NCI-H1092 treated with DMSO at 0.1 percent for 48 hours (cell line): ENCODE data around the gene NSUN6.

Experiments used
- DNase-seq: peaks from one replicate; lab custom pipeline; 2025; lab: John Stamatoyannopoulos, UW

NSUN6 gene

GRCh38 chr10:18561861-18562551 is 89.4 kb downstream of the NSUN6 start:
- DNase-seq, result no peak

GRCh38 chr10:18557960-18558359 is 93.4 kb downstream of the NSUN6 start:
- no peak for DNase-seq

GRCh38 chr10:18556522-18557147 is 94.8 kb downstream of the NSUN6 start:
- no peak for DNase-seq

GRCh38 chr10:18554479-18554878 is 96.9 kb downstream of the NSUN6 start:
- no peak for DNase-seq

GRCh38 chr10:18551473-18551872 is 99.9 kb downstream of the NSUN6 start:
- no peak for DNase-seq

- no peak for DNase-seq
Observed at GRCh38 chr10:18549105-18549504, 102.3 kb downstream of the NSUN6 start.

GRCh38 chr10:18545621-18546305 is 105.6 kb downstream of the NSUN6 start:
- DNase-seq, result no peak

- no peak for DNase-seq
Observed at GRCh38 chr10:18542832-18543231, 108.6 kb downstream of the NSUN6 start.

- no peak for DNase-seq
Observed at GRCh38 chr10:18540195-18540594, 111.2 kb downstream of the NSUN6 start.

- no peak for DNase-seq
Observed at GRCh38 chr10:18539335-18539734, 112.1 kb downstream of the NSUN6 start.

GRCh38 chr10:18533896-18534295 is 117.5 kb downstream of the NSUN6 start:
- no peak for DNase-seq

GRCh38 chr10:18532881-18533535 is 118.4 kb downstream of the NSUN6 start:
- DNase-seq, result no peak

GRCh38 chr10:18528292-18528691 is 123.1 kb downstream of the NSUN6 start:
- no peak for DNase-seq

- DNase-seq, result no peak
Observed at GRCh38 chr10:18527687-18528086, 123.7 kb downstream of the NSUN6 start.

GRCh38 chr10:18523858-18524257 is 127.5 kb downstream of the NSUN6 start:
- no peak for DNase-seq

GRCh38 chr10:18523025-18523424 is 128.4 kb downstream of the NSUN6 start:
- no peak for DNase-seq

GRCh38 chr10:18516851-18517250 is 134.5 kb downstream of the NSUN6 start:
- DNase-seq, result no peak

GRCh38 chr10:18514537-18514936 is 136.8 kb downstream of the NSUN6 start:
- DNase-seq, result no peak

GRCh38 chr10:18508587-18508986 is 142.8 kb downstream of the NSUN6 start:
- DNase-seq, result no peak

- DNase-seq, result no peak
Observed at GRCh38 chr10:18505456-18506118, 145.8 kb downstream of the NSUN6 start.

- no peak for DNase-seq
Observed at GRCh38 chr10:18504161-18504560, 147.2 kb downstream of the NSUN6 start.

- no peak for DNase-seq
Observed at GRCh38 chr10:18501629-18502028, 149.8 kb downstream of the NSUN6 start.
